GM23338 (cell line): ENCODE measurements around the gene GOLGB1.

Experiments
- ETS1 ChIP-seq: IDR thresholded peaks from 2 replicates; pipeline ENCODE4 v1.6.1; 2016; ENCODE audit warnings: antibody characterized with exemption
- EZH2phosphoT487 ChIP-seq: fragments of 200-600 bp; sonication (generic); IDR thresholded peaks from one replicate; pipeline ENCODE4 v1.8.1; 2018; ENCODE audit warnings: antibody characterized with exemption; ENCODE audit not compliant: unreplicated experiment
- POLR2AphosphoS5 ChIP-seq: IDR thresholded peaks from 2 replicates; pipeline ENCODE4 v1.6.1; 2016; ENCODE audit warnings: antibody characterized with exemption, low read depth
- ZNF114 ChIP-seq: fragments of 250-450 bp; sonication (Bioruptor Pico); IDR thresholded peaks from 2 replicates; pipeline ENCODE4 v1.5.0; 2020; ENCODE audit warnings: mild to moderate bottlenecking, moderate library complexity
- ZNF462 ChIP-seq: fragments of 250-450 bp; sonication (Bioruptor Pico); IDR thresholded peaks from 2 replicates; pipeline ENCODE4 v1.5.0; 2020; ENCODE audit warnings: mild to moderate bottlenecking, moderate library complexity
- TF ChIP-seq, protein P1 (sequence below), 2 experiments: fragments of 200-600 bp in 1 of 2; sonication (generic) in 1 of 2; conservative IDR thresholded peaks; 2 replicates each; pipeline versions ENCODE4 v1.5.1 to v1.6.1; 2016 to 2017; ENCODE audit warnings: antibody characterized with exemption in 2 of 2, low read depth in 2 of 2, mild to moderate bottlenecking in 2 of 2, moderate library complexity in 1 of 2
- TF ChIP-seq, protein P2 (sequence below): IDR thresholded peaks from one replicate; pipeline ENCODE4 v1.6.1; 2018; ENCODE audit warnings: antibody characterized with exemption; ENCODE audit not compliant: unreplicated experiment

DNA sequence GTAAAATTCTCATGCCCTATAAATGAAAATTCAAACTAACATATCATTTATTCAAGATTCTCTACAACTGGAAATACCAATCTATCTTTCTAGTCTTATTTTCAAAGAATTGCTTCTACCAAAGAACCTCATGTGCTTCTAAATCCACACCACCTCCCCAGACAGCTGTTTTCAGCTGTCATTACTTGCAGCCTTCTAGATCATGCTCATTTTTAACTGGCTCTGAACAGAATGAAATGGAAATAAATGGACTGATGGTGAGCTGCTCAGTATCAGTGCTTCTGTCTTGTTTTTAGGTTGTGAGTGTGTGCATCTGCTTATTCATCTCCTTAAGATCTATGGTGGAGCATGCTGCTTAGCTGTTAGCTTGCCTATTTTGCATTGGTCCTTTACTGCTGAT, 29.4 kb downstream of the GOLGB1 start:
- no peak for TF ChIP-seq ZNF462 (CRISPR knock-in tag)
- TF ChIP-seq, protein P1, sequence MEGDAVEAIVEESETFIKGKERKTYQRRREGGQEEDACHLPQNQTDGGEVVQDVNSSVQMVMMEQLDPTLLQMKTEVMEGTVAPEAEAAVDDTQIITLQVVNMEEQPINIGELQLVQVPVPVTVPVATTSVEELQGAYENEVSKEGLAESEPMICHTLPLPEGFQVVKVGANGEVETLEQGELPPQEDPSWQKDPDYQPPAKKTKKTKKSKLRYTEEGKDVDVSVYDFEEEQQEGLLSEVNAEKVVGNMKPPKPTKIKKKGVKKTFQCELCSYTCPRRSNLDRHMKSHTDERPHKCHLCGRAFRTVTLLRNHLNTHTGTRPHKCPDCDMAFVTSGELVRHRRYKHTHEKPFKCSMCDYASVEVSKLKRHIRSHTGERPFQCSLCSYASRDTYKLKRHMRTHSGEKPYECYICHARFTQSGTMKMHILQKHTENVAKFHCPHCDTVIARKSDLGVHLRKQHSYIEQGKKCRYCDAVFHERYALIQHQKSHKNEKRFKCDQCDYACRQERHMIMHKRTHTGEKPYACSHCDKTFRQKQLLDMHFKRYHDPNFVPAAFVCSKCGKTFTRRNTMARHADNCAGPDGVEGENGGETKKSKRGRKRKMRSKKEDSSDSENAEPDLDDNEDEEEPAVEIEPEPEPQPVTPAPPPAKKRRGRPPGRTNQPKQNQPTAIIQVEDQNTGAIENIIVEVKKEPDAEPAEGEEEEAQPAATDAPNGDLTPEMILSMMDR (conservative IDR thresholded peaks at IDR 0.05; ENCODE audit: low read depth in 2 of 2), result no peak
- TF ChIP-seq, protein P2, sequence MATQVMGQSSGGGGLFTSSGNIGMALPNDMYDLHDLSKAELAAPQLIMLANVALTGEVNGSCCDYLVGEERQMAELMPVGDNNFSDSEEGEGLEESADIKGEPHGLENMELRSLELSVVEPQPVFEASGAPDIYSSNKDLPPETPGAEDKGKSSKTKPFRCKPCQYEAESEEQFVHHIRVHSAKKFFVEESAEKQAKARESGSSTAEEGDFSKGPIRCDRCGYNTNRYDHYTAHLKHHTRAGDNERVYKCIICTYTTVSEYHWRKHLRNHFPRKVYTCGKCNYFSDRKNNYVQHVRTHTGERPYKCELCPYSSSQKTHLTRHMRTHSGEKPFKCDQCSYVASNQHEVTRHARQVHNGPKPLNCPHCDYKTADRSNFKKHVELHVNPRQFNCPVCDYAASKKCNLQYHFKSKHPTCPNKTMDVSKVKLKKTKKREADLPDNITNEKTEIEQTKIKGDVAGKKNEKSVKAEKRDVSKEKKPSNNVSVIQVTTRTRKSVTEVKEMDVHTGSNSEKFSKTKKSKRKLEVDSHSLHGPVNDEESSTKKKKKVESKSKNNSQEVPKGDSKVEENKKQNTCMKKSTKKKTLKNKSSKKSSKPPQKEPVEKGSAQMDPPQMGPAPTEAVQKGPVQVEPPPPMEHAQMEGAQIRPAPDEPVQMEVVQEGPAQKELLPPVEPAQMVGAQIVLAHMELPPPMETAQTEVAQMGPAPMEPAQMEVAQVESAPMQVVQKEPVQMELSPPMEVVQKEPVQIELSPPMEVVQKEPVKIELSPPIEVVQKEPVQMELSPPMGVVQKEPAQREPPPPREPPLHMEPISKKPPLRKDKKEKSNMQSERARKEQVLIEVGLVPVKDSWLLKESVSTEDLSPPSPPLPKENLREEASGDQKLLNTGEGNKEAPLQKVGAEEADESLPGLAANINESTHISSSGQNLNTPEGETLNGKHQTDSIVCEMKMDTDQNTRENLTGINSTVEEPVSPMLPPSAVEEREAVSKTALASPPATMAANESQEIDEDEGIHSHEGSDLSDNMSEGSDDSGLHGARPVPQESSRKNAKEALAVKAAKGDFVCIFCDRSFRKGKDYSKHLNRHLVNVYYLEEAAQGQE, result no peak
- no peak for TF ChIP-seq POLR2AphosphoS5
- no peak for TF ChIP-seq EZH2phosphoT487
- no peak for TF ChIP-seq ETS1
- no peak for TF ChIP-seq ZNF114 (CRISPR knock-in tag)
